ENCODE measurements around the gene CHERP. TPM values are rescaled to one million over a fixed set of nuclear protein-coding genes. Genes with fewer than 3 reads are reported as not detected.

Gene CHERP
- total and polyA plus RNA-seq, 2 of the 4 experiments (the other 2 are of a cell fraction), result 0.54 to 13.5 TPM

GRCh38 chr19:16506961-16507360, 35.3 kb downstream of the CHERP start:
- Histone ChIP-seq H3K14ac (replicated peaks; ENCODE audit: low read depth, low read length) (no peak overlapping the region), H3K9ac (ENCODE audit: low read depth, low read length) (no peak overlapping the region), H2AK9ac (replicated peaks; ENCODE audit: low read depth, low read length, poor library complexity) (no peak overlapping the region), H3K56ac (ENCODE audit: extremely low read depth, insufficient read depth, low read length) (no peak overlapping the region), H3K4me3 (ENCODE audit: insufficient read depth, low read depth, low read length) (no peak overlapping the region), H3K23ac (ENCODE audit: low read depth, low read length) (no peak overlapping the region), H3K27me3 (ENCODE audit: control insufficient read depth, insufficient read depth, low read length) (no peaks in the 10 kb centered on the region), H2BK5ac (ENCODE audit: low read depth, low read length, poor library complexity, severe bottlenecking) (no peak overlapping the region), H4K20me1 (ENCODE audit: insufficient read depth, low read length) (no peaks in the 10 kb centered on the region), H3K18ac (ENCODE audit: low read depth, low read length) (no peak overlapping the region), H2AK5ac (ENCODE audit: low read depth, low read length) (no peak overlapping the region), H3K79me1 (ENCODE audit: low read depth in 1 of 2, low read length in 2 of 2) (0 out of 4 replicates have a peak, but pooled peaks cover 3% of the 10 kb centered on the region in 2 experiments), H3K4me2 (ENCODE audit: low read depth, low read length) (no peak overlapping the region), H4K5ac (ENCODE audit: low read depth, low read length) (no peak overlapping the region), H2BK15ac (ENCODE audit: low read depth, low read length) (no peak overlapping the region), H2BK120ac (ENCODE audit: low read depth, low read length) (no peak overlapping the region), H4K8ac (ENCODE audit: low read depth in 2 of 2, low read length in 2 of 2) (no peak overlapping the region), H3K9me3 (ENCODE audit: control insufficient read depth, insufficient read depth, low read length) (no peaks in the 10 kb centered on the region), H3K4ac (ENCODE audit: low read depth, low read length) (no peak overlapping the region), H4K91ac (ENCODE audit: insufficient read depth, low read depth, low read length) (no peak overlapping the region), H3K27ac (ENCODE audit: insufficient read depth, low read length) (no peak overlapping the region), H3K4me1 (ENCODE audit: control insufficient read depth, insufficient read depth, low read length) (peaks cover 5% of the 10 kb centered on the region; the same call in 1 of the 2 replicates), H2BK20ac (ENCODE audit: low read depth, low read length) (no peak overlapping the region), H3K9me1 (ENCODE audit: insufficient read depth, low read length) (no peaks in the 10 kb centered on the region), H3K36me3 (ENCODE audit: control insufficient read depth, insufficient read depth, low read length) (peaks cover 44% of the 10 kb centered on the region), H2AFZ (replicated peaks; ENCODE audit: low read length, poor library complexity) (no peak overlapping the region)
- WGBS, 2 experiments (ENCODE audit: extremely low coverage in 2 of 2, insufficient read length in 1 of 2), result no CpG with 5 or more reads among the region's 6 CpGs
- no peak for TF ChIP-seq SMC3 (IDR thresholded peaks at IDR 0.05; ENCODE audit: low read depth, low read length)
- TF ChIP-seq RAD21 (IDR thresholded peaks at IDR 0.05; ENCODE audit: low read length), result no peak
- TF ChIP-seq RFX5 (IDR thresholded peaks at IDR 0.05; ENCODE audit: low read depth, low read length), result no peak
- no peak for TF ChIP-seq MXI1 (IDR thresholded peaks at IDR 0.05; ENCODE audit: borderline replicate concordance, low read depth, low read length)
- no peak for TF ChIP-seq CHD1 (IDR thresholded peaks at IDR 0.05; ENCODE audit: low read depth, low read length)
- no peak for TF ChIP-seq BHLHE40 (IDR thresholded peaks at IDR 0.05; ENCODE audit: low read depth, low read length)
- no peak for TF ChIP-seq MAFK (IDR thresholded peaks at IDR 0.05; ENCODE audit: low read depth, low read length)
- no peak for TF ChIP-seq ELK1 (IDR thresholded peaks at IDR 0.05; ENCODE audit: borderline replicate concordance, low read depth, low read length)
- TF ChIP-seq CEBPB (IDR thresholded peaks at IDR 0.05; ENCODE audit: low read depth, low read length), result no peak
- no peak for TF ChIP-seq NFE2L2 (IDR thresholded peaks at IDR 0.05; ENCODE audit: low read depth, low read length)
- TF ChIP-seq CTCF (conservative IDR thresholded peaks at IDR 0.05; ENCODE audit: low read depth, low read length), result no peak
- TF ChIP-seq FOS (IDR thresholded peaks at IDR 0.05; ENCODE audit: low read depth, low read length), result no peak
- TF ChIP-seq USF2 (IDR thresholded peaks at IDR 0.05; ENCODE audit: low read depth, low read length), result no peak
- TF ChIP-seq RCOR1 (IDR thresholded peaks at IDR 0.05; ENCODE audit: insufficient replicate concordance, low read length), result no peak
- in situ Hi-C loops (cut with MboI; ENCODE audit: low sequenced_read_pairs), result no loop called here
- dilution Hi-C loops (cut with HindIII; ENCODE audit: low sequenced_read_pairs, unreplicated experiment), result no loop called here
- ChIA-PET POLR2A (ENCODE audit: unreplicated experiment) (no interaction called here), CTCF (no interaction called here)
- no TSS peak for BruUV-seq (replicated peaks)
- no peak for DNase-seq
- intact Hi-C loops (cut with micrococcal nuclease), result no loop called here
- no peak for ATAC-seq (ENCODE audit: low read depth)
